Thoracic aorta (tissue), 2 donors: ENCODE data around the gene IL1RAPL2. TPM values are rescaled to one million over a fixed set of nuclear protein-coding genes. Genes with fewer than 3 reads are reported as not detected.

Experiments
- ATAC-seq: fragments of 150-250 bp; one replicate; pipeline ENCODE4 v1.8.0; 2017; ENCODE audit warnings: low read depth; ENCODE audit not compliant: insufficient number of reproducible peaks, low FRiP score
- DNase-seq: peaks from one replicate; pipeline ENCODE4 v3.0.0-alpha.2; 2020; ENCODE audit warnings: low spot score
- H3K27ac ChIP-seq, 2 donors: fragments of 200-600 bp; sonication (generic); 1 replicate in 1 of 2; 2 replicates in 1 of 2; pipeline ENCODE4 v1.5.1; 2016; ENCODE audit warnings: mild to moderate bottlenecking in 2 of 2, moderate library complexity in 2 of 2
- H3K27me3 ChIP-seq: fragments of 200-600 bp; sonication (generic); replicated peaks from 2 replicates; pipeline ENCODE4 v1.6.0; 2016; ENCODE audit warnings: mild to moderate bottlenecking; ENCODE audit not compliant: insufficient read depth
- H3K36me3 ChIP-seq: fragments of 200-600 bp; sonication (generic); one replicate; pipeline ENCODE4 v1.5.1; 2016
- H3K4me1 ChIP-seq, 2 donors: fragments of 200-600 bp; sonication (generic); 1 replicate in 1 of 2; 2 replicates in 1 of 2; pipeline versions ENCODE4 v1.5.1 to v1.6.0; 2016; ENCODE audit warnings: low read depth in 2 of 2, mild to moderate bottlenecking in 1 of 2; ENCODE audit not compliant: control insufficient read depth in 1 of 2
- H3K4me3 ChIP-seq: fragments of 200-600 bp; sonication (generic); 2 replicates; pipeline ENCODE4 v1.5.1; 2016; ENCODE audit warnings: mild to moderate bottlenecking
- H3K9me3 ChIP-seq: fragments of 200-600 bp; sonication (generic); 2 replicates; pipeline ENCODE4 v1.5.1; 2016
- CTCF ChIP-seq: fragments of 200-600 bp; sonication (generic); IDR thresholded peaks from one replicate; pipeline ENCODE4 v1.5.1; 2019; ENCODE audit warnings: antibody characterized with exemption
- total RNA-seq, 2 donors: library from RNA; depleted of rRNA; stranded (reverse); fragments of >200 nt; gene quantifications; one replicate each; pipeline versions ENCODE4 v1.1.0 to v1.2.3, GENCODE V29; 2016

Gene IL1RAPL2
- total RNA-seq, 2 donors from 2014 or later = not detected

- H3K4me1 ChIP-seq = no peaks in the 10 kb centered on the region
- no peak overlapping the region for H3K4me3 ChIP-seq
Observed at GRCh38 chrX:105695451-105695850, 1129.5 kb downstream of the IL1RAPL2 start.

DNA sequence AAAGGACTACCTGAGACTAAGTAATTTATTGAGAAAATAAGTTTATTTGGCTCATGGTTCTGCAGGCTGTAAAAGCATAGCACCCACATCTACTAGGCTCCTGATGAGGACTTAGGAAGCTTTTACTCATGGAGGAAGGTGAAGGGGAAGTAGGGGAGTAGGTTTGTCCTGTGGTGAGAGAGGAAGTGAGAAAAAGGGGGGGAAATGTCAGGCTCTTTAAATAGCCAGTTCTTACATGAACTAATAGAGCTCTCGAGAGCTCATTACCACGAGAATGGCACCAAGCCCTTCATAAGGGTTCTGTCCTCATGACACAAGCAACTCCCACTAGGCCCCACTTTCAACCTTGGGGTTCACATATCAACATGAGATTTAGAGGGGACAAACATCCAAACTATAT is 1130.9 kb downstream of the IL1RAPL2 start:
- no peaks in the 10 kb centered on the region for H3K27me3 ChIP-seq
- ATAC-seq (no peak), DNase-seq (no peak)
- H3K36me3 ChIP-seq = no peaks in the 10 kb centered on the region
- no peak overlapping the region for H3K4me3 ChIP-seq
- H3K27ac ChIP-seq = no peak overlapping the region
- no peaks in the 10 kb centered on the region for H3K9me3 ChIP-seq
- no peak for TF ChIP-seq CTCF
- H3K4me1 ChIP-seq = no peaks in the 10 kb centered on the region

More at GRCh38 chrX:105695451-105695850, 1129.5 kb downstream of the IL1RAPL2 start:
- no peaks in the 10 kb centered on the region for H3K36me3 ChIP-seq
- DNase-seq (no peak), ATAC-seq (no peak)
- H3K27ac ChIP-seq = no peak overlapping the region
- H3K9me3 ChIP-seq = no peaks in the 10 kb centered on the region
- TF ChIP-seq CTCF = no peak
- no peaks in the 10 kb centered on the region for H3K27me3 ChIP-seq

DNA sequence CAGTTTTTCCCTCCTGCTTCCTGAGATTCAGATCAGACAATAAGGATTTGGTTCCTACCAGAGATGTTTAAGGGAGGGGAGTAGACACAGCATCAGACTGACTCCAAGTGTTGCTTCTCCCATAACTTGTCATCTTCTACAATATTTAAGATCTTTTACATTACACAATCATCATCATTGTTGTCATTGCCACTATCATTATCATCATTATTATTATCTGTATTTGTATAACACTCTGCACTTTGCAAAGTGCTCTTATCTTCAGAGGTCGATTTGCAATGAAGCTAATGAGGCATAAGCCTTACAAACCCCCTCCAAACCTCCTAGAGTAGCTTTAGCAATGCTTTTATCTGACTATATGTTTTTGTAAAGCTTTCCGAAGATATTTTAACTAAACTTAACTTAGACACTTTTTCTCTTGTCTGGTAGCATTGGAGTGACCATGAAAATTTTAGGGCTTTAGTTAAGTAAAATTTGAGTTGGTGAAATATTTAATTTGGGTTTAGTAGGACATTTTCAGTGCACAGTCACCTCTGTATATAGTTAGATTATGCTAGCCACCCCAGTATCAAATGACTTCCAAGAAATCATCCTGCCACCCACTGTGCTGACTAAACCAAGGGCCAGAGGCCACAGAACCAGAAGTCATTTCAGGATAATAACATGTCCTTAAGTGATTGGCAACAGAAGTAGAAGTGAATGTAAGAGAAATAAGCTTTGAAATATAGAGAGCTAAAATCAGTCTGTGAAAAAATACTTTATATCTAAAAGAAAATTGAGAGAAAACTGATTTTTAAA is 1132.2 kb downstream of the IL1RAPL2 start:
- Histone ChIP-seq H3K27ac (no peak overlapping the region), H3K27me3 (no peaks in the 10 kb centered on the region), H3K36me3 (no peaks in the 10 kb centered on the region), H3K4me3 (no peak overlapping the region), H3K9me3 (no peaks in the 10 kb centered on the region), H3K4me1 (no peaks in the 10 kb centered on the region)
- no peak for DNase-seq
- no peak for TF ChIP-seq CTCF
- no peak for ATAC-seq

- Histone ChIP-seq H3K36me3 (no peaks in the 10 kb centered on the region), H3K4me1 (no peaks in the 10 kb centered on the region), H3K4me3 (no peak overlapping the region), H3K9me3 (no peaks in the 10 kb centered on the region), H3K27ac (no peak overlapping the region), H3K27me3 (no peaks in the 10 kb centered on the region)
- ATAC-seq (no peak), DNase-seq (no peak)
- TF ChIP-seq CTCF = no peak
Observed at GRCh38 chrX:105700331-105700730, 1134.3 kb downstream of the IL1RAPL2 start.

DNA sequence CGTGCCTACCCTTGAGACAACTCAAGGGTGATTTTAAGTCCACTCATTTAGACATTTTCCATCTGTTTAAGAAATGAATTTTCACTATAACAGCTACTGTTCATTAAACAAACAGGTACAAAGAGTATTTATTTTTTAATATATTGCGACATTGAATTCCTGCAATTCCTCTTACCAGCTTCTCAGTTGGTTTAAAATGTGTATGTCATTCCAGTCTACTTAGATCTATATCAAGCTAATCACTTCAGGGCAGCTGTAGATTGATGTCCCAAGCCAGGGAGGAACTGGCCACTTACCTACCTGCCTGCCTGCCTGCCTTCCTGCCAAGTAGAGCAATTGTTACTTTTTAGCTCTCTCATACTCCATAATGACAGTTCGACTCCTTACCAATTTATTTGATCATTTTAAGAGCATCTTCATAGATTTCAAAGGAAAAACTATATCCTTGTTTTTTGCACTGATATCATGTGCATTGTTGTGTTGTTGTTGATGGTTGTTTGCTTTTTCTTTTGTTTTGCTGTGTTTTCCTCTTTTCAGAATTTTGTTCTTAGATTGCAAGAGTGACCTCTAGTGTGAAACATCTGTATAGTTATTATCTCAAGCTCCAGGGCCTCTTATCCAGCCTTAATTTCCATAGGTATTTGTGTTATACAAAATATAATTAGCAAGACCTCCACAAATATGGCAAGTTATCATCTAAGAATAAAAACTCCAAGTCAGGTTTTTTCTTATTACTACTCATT is 1135.5 kb downstream of the IL1RAPL2 start:
- Histone ChIP-seq H3K36me3 (no peaks in the 10 kb centered on the region), H3K9me3 (no peaks in the 10 kb centered on the region), H3K4me3 (no peak overlapping the region), H3K27me3 (no peaks in the 10 kb centered on the region), H3K4me1 (no peaks in the 10 kb centered on the region), H3K27ac (no peak overlapping the region)
- ATAC-seq = no peak
- no peak for TF ChIP-seq CTCF
- DNase-seq = no peak
